HG02852 (cell line): ENCODE results near the gene RILPL2.
"Not testable (repeated sequence)": the region's sequence is repeated elsewhere in the genome, so short reads cannot be mapped to it uniquely, and the experiment has no call there.

Experiments used
- ATAC-seq: cut with Tn5 transposase; IDR thresholded peaks from one replicate; pipeline ENCODE4 v1.9.1; 2021; ENCODE audit warnings: mild to moderate bottlenecking, moderate library complexity; ENCODE audit not compliant: unreplicated experiment

The RILPL2 gene

DNA sequence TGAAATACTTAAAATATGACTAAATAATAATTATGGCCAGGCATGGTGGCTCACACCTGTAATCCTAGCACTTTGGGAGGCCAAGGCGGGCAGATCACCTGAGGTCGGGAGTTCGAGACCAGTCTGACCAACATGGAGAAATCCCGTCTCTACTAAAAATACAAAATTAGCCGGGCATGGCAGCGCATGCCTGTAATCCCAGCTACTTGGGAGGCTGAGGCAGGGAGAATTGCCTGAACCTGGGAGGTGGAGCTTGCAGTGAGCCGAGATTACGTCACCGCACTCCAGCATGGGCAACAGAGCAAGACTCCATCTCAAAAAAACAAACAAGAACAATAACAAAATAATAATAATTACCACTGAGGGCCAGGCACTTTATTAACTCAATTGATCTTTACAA, 50.9 kb downstream of the RILPL2 start:
- not testable (repeated sequence) for ATAC-seq

DNA sequence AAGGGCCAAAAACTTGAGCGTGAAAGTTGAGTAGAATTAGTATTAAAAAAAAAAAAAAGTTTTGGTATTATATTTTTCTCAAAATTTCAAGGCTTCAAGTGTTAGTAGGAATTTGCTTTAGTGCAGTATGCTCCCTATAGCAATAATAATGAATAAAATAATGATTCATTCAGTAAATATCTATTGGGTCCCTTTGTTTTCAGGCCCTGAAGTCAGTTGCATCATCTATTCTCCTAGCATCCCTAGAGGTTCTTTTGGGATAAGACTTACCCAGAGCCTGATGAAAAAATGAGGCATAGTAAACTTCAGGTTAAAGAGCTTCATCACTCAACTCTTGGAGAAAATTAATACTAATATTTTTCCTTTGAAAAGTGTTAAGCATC, 51.5 kb downstream of the RILPL2 start:
- ATAC-seq: no peak

DNA sequence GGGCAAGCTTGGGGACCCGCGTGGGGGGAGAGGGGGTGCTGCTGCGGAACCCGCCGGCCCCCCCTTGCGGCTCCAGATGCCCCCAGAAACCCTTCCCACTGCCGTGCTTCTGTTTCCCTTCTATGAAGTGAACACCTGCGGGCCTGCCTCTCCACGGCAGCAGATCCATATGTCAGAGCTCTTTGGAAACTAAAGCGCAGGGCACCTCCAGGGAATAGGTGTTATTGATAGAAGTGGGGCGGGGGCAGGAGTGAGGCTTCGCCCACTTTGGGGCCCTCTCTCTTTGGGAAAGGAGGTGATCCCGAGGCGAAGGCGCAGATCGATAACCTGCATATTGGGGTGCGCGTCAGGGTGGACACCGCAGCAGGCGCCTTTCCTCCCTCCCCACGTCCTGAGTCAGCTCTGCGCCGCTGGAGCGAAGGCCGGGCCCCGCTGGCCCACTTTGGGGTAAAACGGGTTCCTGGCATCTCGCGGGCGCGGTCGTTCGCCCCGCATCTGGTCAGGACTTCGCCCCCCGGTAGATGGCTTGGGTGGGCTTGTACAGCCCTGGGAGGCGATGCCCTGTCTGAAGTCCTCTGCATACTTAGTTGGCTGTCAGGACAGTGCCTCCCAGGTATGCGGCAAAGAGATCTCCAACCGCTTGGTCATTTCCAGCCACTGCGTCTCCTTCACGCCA, 52.0 kb downstream of the RILPL2 start:
- no peak for ATAC-seq

DNA sequence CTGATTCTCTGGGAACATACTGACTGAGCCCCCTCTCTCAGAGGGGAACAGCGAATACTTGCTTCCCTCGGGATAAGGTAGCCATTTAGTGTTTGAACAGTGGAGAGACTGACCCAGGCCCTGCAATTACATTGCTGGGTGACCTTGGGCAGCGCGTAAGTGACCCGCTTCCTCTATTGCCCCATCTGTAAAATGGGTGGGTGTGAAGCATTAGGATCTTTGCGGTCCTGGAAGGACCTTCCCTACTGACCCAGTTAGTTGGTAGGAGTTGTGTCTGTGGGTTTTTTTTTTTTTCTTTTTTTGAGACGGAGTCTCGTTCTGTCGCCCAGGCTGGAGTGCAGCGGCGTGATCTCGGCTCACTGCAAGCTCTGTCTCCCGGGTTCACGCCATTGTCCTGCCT, 53.8 kb downstream of the RILPL2 start:
- no peak for ATAC-seq

DNA sequence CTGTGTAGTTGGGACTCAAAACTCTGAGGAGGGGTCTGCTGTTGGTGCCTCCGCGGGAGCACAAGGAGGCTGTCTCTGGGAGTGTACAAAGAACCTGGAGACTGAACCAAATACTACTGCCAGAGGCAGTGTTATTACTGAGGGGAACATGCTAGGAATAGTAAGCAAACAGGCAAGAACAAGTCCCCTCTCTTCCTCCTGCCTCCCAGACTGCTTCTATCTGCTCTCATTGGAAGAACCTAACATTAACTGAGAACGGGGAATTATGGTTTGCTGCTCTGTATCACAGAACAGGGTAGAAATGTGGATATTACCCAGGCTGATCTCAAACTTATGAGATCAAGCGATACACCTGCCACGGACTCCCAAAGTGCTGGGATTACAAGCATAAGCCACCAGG, 57.1 kb downstream of the RILPL2 start:
- ATAC-seq: no peak

DNA sequence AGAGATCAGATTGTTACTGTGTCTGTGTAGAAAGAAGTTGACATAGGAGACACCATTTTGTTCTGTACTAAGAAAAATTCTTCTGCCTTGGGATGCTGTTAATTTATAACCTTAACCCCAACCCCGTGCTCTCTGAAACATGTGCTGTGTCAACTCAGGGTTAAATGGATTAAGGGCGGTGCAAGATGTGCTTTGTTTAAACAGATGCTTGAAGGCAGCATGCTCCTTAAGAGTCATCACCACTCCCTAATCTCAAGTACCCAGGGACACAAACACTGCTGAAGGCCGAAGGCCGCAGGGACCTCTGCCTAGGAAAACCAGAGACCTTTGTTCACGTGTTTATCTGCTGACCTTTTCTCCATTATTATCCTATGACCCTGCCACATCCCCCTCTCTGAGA, 64.1 kb downstream of the RILPL2 start:
- not testable (repeated sequence) for ATAC-seq

DNA sequence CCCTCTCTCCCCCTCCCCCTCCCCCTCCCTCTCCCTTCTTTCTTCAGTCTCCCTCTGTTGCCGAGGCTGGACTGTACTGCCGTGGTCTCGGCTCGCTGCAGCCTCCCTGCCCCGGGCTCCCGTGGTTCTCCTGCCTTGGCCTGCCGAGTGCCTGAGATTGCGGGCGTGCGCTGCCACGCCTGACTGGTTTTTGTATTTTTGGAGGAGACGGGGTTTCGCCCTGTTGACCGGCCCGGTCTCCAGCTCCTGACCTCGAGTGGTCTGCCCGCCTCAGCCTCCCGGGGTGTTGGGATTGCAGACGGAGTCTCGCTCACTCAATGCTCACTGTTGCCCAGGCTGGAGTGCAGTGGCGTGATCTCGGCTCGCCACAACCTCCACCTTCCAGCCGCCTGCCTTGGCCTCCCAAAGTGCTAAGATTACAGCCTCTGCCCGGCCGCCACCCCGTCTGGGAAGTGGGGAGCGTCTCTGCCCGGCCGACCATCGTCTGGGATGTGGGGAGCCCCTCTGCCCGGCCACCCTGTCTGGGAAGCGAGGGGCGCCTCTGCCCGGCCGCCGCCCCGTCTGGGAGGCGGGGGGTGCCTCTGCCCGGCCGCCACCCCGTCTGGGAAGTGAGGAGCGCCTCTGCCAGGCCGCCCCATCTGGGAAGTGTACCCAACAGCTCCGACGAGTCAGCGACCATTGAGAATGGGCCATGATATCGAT, 64.7 kb downstream of the RILPL2 start:
- ATAC-seq: not testable (repeated sequence)

DNA sequence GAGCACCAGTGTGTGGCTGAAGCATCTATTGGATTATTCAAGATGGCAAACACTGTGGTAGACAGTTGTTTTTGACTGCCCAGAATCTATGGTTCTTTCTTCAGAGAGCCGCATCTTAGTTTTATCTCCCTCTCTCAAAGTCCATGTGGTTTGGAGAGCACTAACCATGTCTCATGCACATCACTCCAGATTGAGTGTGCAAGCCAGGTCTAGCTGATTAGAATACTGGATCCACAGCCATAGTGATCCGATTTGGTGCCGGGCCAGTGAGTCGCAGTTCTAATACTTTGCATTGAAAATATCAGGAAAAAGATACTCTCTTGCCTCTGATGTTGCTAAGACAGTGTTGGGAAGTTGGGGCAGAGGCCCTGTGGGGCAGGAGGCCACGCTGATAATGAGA, 67.3 kb downstream of the RILPL2 start:
- no peak for ATAC-seq

DNA sequence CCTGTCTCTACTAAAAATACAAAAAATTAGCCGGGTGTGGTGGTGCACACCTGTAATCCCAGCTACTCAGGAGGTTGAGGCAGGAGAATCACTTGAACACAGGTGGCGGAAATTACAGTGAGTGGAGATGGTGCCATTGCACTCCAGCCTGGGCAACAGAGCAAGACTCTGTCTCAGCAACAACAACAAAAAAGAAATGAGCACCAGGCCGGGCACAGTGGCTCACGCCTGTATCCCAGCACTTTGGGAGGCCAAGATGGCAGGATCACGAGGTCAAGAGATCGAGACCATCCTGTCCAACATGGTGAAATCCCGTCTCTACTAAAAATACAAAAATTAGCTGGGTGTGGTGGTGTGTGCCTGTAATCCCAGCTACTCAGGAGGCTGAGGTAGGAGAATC, 68.1 kb downstream of the RILPL2 start:
- not testable (repeated sequence) for ATAC-seq

DNA sequence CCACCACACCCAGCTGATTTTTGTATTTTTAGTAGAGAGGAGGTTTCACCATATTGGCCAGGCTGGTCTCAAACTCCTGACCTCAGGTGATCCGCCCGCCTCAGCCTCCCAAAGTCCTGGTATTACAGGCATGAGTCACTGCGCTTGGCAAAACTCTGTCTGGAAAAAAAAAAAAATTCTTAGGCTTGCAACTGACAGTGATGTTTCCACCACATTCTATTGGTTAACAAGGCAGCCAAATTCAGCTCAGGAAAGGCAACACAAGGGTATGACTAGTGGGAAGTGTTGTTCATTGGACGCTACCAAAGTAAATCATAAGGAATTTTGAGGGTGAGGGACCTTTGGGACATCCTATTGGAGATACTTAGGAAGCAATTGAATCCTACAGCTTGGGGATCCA, 69.0 kb downstream of the RILPL2 start:
- ATAC-seq: no peak
